ENCODE measurements around the gene KCNK10. TPM values are rescaled to one million over a fixed set of nuclear protein-coding genes. Genes with fewer than 3 reads are reported as not detected.

KCNK10 gene
- total RNA-seq, 1 donor from 2014 or later, result 11.5 TPM

GRCh38 chr14:88170333-88170732 is 152.7 kb downstream of the KCNK10 start:
- Mint-ChIP-seq H3K9me3 (peaks cover 11% of the 10 kb centered on the region), H3K27me3 (ENCODE audit: low read depth) (peaks cover 21% of the 10 kb centered on the region), H3K4me3 (no peak overlapping the region), H3K4me1 (no peaks in the 10 kb centered on the region), H3K27ac (ENCODE audit: unreplicated experiment) (peak overlapping the region; percentile 4), H3K36me3 (ENCODE audit: low read depth) (peaks cover 6% of the 10 kb centered on the region)
- no peak for TF ChIP-seq CTCF (conservative IDR thresholded peaks at IDR 0.05)
- no peak for DNase-seq (ENCODE audit: low read depth, low spot score)

GRCh38 chr14:88168498-88169165 is 154.4 kb downstream of the KCNK10 start:
- H3K4me3 Mint-ChIP-seq, result no peak overlapping the region
- TF ChIP-seq CTCF (conservative IDR thresholded peaks at IDR 0.05), result peak; percentile 67
- peaks cover 6% of the 10 kb centered on the region for H3K36me3 Mint-ChIP-seq (ENCODE audit: low read depth)
- DNase-seq (ENCODE audit: low read depth, low spot score), result peak; percentile 9
- H3K9me3 Mint-ChIP-seq, result peaks cover 15% of the 10 kb centered on the region
- peaks cover 21% of the 10 kb centered on the region for H3K27me3 Mint-ChIP-seq (ENCODE audit: low read depth)
- H3K4me1 Mint-ChIP-seq, result no peaks in the 10 kb centered on the region
- no peak overlapping the region for H3K27ac Mint-ChIP-seq (ENCODE audit: unreplicated experiment)

- no peak overlapping the region for H3K27ac Mint-ChIP-seq (ENCODE audit: unreplicated experiment)
- H3K4me3 Mint-ChIP-seq, result no peak overlapping the region
- peaks cover 14% of the 10 kb centered on the region for H3K9me3 Mint-ChIP-seq
- H3K36me3 Mint-ChIP-seq (ENCODE audit: low read depth), result peaks cover 6% of the 10 kb centered on the region
- H3K27me3 Mint-ChIP-seq (ENCODE audit: low read depth), result peaks cover 19% of the 10 kb centered on the region
- peaks cover 3% of the 10 kb centered on the region for H3K4me1 Mint-ChIP-seq
- no peak for TF ChIP-seq CTCF (conservative IDR thresholded peaks at IDR 0.05)
- DNase-seq (ENCODE audit: low read depth, low spot score), result no peak
Observed at GRCh38 chr14:88168025-88168424, 155.0 kb downstream of the KCNK10 start.

- no peak overlapping the region for H3K4me3 Mint-ChIP-seq
- H3K27ac Mint-ChIP-seq (ENCODE audit: unreplicated experiment), result no peak overlapping the region
- no peak for TF ChIP-seq CTCF (conservative IDR thresholded peaks at IDR 0.05)
- no peak for DNase-seq (ENCODE audit: low read depth, low spot score)
- H3K4me1 Mint-ChIP-seq, result peaks cover 8% of the 10 kb centered on the region
- peaks cover 3% of the 10 kb centered on the region for H3K36me3 Mint-ChIP-seq (ENCODE audit: low read depth)
- peaks cover 12% of the 10 kb centered on the region for H3K27me3 Mint-ChIP-seq (ENCODE audit: low read depth)
- H3K9me3 Mint-ChIP-seq, result peaks cover 11% of the 10 kb centered on the region
Observed at GRCh38 chr14:88166616-88167015, 156.5 kb downstream of the KCNK10 start.

- no peak for DNase-seq (ENCODE audit: low read depth, low spot score)
- peaks cover 3% of the 10 kb centered on the region for H3K27me3 Mint-ChIP-seq (ENCODE audit: low read depth)
- peaks cover 11% of the 10 kb centered on the region for H3K9me3 Mint-ChIP-seq
- H3K4me1 Mint-ChIP-seq, result peaks cover 8% of the 10 kb centered on the region
- no peak overlapping the region for H3K27ac Mint-ChIP-seq (ENCODE audit: unreplicated experiment)
- no peaks in the 10 kb centered on the region for H3K36me3 Mint-ChIP-seq (ENCODE audit: low read depth)
- no peak for TF ChIP-seq CTCF (conservative IDR thresholded peaks at IDR 0.05)
- H3K4me3 Mint-ChIP-seq, result no peak overlapping the region
Observed at GRCh38 chr14:88164906-88165534, 158.0 kb downstream of the KCNK10 start.
